SK-N-MC (cell line): ENCODE measurements around the gene IPPK.

Experiments
- EZH2 ChIP-seq: fragments of 200-600 bp; sonication (generic); IDR thresholded peaks from one replicate; pipeline ENCODE4 v1.6.1; 2017; ENCODE audit warnings: antibody characterized with exemption
- POLR2AphosphoS5 ChIP-seq: IDR thresholded peaks from 2 replicates; pipeline ENCODE4 v1.6.1; 2012; ENCODE audit warnings: mild to moderate bottlenecking, low read depth, low read length, borderline replicate concordance

DNA sequence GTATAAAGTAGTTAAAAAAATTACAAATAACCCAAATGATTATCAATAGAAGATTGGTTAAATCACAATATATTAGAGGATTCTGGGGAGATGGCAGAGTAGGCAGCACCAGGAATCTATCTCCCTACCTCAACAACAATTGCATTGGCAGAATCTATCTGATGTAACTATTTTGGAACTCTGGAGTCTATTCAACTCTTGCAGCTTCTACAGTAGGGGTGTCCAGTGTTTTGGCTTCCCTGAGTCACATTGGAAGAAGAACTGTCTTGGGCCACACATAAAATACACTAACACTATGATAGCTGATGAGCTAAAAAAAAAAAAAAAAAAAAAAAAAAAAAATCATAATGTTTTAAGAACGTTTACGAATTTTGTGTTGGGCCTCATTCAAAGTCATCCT is 104.9 kb downstream of the IPPK start:
- no peak for TF ChIP-seq POLR2AphosphoS5
- no peak for TF ChIP-seq EZH2
